GM12873 (cell line): ENCODE measurements around the gene CAMTA1.

Experiments
- CTCF ChIP-seq: IDR thresholded peaks from 2 replicates; pipeline ENCODE4 v1.5.1; 2012; ENCODE audit warnings: low read depth, mild to moderate bottlenecking, moderate library complexity, low read length, control low read depth; ENCODE audit not compliant: insufficient read depth; ENCODE audit errors: missing control alignments

The CAMTA1 gene

GRCh38 chr1:7515175-7515574, 729.9 kb downstream of the CAMTA1 start:
- no peak for TF ChIP-seq CTCF

GRCh38 chr1:7515904-7516303, 730.6 kb downstream of the CAMTA1 start:
- no peak for TF ChIP-seq CTCF

GRCh38 chr1:7516341-7516740, 731.1 kb downstream of the CAMTA1 start:
- TF ChIP-seq CTCF = no peak

- no peak for TF ChIP-seq CTCF
Observed at GRCh38 chr1:7516929-7517328, 731.7 kb downstream of the CAMTA1 start.

GRCh38 chr1:7517611-7518330, 732.5 kb downstream of the CAMTA1 start:
- TF ChIP-seq CTCF = no peak

- no peak for TF ChIP-seq CTCF
Observed at GRCh38 chr1:7518411-7518810, 733.2 kb downstream of the CAMTA1 start.

GRCh38 chr1:7519181-7519860, 734.1 kb downstream of the CAMTA1 start:
- TF ChIP-seq CTCF = no peak
